ENCODE data around the gene FBH1. TPM values are rescaled to one million over a fixed set of nuclear protein-coding genes. Genes with fewer than 3 reads are reported as not detected.

The FBH1 gene
- total and polyA plus RNA-seq, 12 donors, result 68.9 to 165 (median 106) TPM

DNA sequence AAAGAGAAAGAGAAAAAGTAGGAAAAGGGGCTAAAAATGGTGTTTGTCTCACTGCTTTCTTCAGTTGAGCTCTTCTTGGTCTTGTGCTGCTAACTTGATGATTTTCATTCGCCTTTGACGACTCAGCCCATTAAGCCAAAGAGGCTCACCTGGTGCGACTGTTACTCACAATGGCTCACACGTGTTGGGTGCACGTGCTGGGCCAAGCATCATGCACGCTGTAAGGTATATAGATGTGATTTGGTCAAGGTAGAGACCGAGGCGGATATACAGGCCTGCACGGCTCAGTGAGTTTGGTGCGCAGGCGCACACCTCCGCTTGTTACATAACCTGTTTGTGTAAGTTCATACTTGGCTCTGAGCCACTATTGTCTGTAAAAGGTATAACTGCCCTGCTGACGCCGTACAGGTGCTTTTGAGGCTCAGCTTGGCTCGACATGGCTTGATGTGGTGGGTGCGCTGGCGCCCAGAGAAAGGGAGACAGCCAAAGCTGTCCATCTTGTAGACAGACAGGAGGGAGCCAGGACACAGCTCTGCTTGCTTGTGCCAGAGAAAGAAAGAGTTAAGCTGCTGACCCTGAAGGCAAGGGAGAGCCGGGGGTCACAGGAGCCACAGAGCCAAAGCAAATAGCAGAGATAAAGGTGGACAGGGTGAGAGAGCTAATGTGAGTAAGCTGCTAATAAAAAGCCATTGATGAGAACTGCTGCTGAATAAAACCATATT, 33.9 kb upstream of the FBH1 start:
- intact Hi-C loops (cut with DNase I), result no loop called here
- Histone ChIP-seq H3K4me3 (no peak overlapping the region), H3K9me3 (replicated peaks in 1 of 3) (no peaks in the 10 kb centered on the region), H3K4me1 (replicated peaks in 1 of 2) (no peaks in the 10 kb centered on the region), H3K27me3 (no peaks in the 10 kb centered on the region), H3K27ac (no peak overlapping the region), H3K36me3 (replicated peaks in 1 of 2) (no peaks in the 10 kb centered on the region)
- TF ChIP-seq POLR2A (IDR thresholded peaks at IDR 0.05), result no peak
- TF ChIP-seq CTCF (IDR thresholded peaks at IDR 0.05), result no peak
- no peak for DNase-seq
- WGBS, 4 donors, result 78 to 91% (median 84%) methylated on average over 16 to 18 of the region's 18 CpGs

DNA sequence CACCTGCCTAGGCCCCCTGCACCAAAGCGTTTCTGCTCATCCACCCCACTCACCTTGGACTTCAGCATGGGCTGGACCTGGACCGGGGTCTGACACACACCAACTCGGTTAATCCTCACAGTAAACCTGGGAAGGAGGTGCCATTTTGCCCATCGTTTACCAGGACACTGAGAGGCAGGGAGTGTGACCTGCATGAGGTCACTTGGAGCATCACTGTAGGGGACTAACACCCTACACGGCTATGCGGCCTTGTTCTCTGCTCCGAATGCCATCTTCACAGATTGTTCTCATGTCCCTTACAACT, 33.4 kb upstream of the FBH1 start:
- intact Hi-C loops (cut with DNase I), result no loop called here
- 63 to 81% (median 78%) methylated on average over 7 of the region's 7 CpGs for WGBS, 4 donors
- TF ChIP-seq CTCF (IDR thresholded peaks at IDR 0.05), result no peak
- no peak for TF ChIP-seq POLR2A (IDR thresholded peaks at IDR 0.05)
- Histone ChIP-seq H3K27me3 (no peaks in the 10 kb centered on the region), H3K27ac (no peak overlapping the region), H3K9me3 (replicated peaks in 1 of 3) (no peaks in the 10 kb centered on the region), H3K4me3 (no peak overlapping the region), H3K4me1 (replicated peaks in 1 of 2) (peaks cover 0 to under 1% of the 10 kb centered on the region in 2 donors), H3K36me3 (replicated peaks in 1 of 2) (no peaks in the 10 kb centered on the region)
- no peak for DNase-seq

DNA sequence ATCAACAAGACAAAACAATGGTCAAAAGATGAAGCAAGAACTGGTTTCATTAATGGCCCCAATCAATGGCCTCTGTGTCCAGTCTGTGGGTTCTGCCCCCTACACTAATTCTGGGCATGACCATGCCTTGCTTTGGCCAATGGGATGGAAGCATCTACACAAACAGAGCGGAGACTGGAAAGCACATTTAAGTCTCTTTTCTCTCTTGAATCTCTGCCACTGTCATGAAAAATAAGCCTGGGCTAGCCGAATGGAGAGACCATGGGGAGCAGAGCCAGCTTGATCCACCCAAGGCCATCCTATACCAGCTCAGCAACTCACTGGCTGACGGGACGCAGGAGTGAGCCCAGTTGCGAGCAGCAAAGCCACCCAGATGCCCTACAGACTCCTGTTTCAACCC, 31.2 kb upstream of the FBH1 start:
- intact Hi-C loops (cut with DNase I), result no loop called here
- TF ChIP-seq CTCF (IDR thresholded peaks at IDR 0.05) (no peak), POLR2A (IDR thresholded peaks at IDR 0.05) (peak in 1 of 2 donors; percentile 19)

DNA sequence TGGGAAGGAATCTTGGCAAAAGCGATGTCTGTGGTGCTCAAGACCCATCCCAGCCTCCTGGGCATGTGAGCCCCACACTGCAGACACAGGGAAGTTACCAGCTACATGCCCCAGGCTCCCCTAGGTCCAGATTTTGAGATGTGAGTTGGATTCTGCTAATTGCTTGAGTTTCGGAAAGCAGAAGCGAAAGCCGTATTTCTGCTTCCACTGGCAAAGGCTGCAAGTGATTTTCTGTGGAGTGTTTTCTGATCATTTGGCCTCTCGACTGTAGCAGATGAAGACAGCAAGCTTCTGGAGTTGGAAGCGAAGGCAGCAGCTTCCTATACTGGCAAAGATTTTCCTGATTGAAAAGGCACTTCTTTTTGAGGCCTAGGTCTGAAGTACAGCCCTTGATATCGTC, 30.0 kb upstream of the FBH1 start:
- WGBS, 4 donors, result 80 to 84% (median 81%) methylated on average over 7 of the region's 7 CpGs
- Histone ChIP-seq H3K9me3 (replicated peaks in 1 of 3) (no peaks in the 10 kb centered on the region), H3K4me1 (replicated peaks in 1 of 2) (peaks cover 0 to 9% of the 10 kb centered on the region in 2 donors), H3K36me3 (replicated peaks in 1 of 2) (no peaks in the 10 kb centered on the region), H3K4me3 (no peak overlapping the region), H3K27me3 (no peaks in the 10 kb centered on the region), H3K27ac (no peak overlapping the region)
- no peak for DNase-seq
- TF ChIP-seq POLR2A (IDR thresholded peaks at IDR 0.05) (no peak), CTCF (IDR thresholded peaks at IDR 0.05) (no peak)
- intact Hi-C loops (cut with DNase I), result loop anchor here in 1 of 2 donors (10.0 kb wide), 1 partner anchor 45 kb away; the partner anchor contains the start of gene GDI2

More for the DNA sequence above, 31.2 kb upstream of the FBH1 start:
- H3K4me1 ChIP-seq (replicated peaks in 1 of 2), result peaks cover 0 to 9% of the 10 kb centered on the region in 2 donors
- DNase-seq, result peak; percentile 66 to 79 (median 77)
- H3K36me3 ChIP-seq (replicated peaks in 1 of 2), result no peaks in the 10 kb centered on the region
- 38 to 55% (median 53%) methylated on average over 5 of the region's 5 CpGs for WGBS, 4 donors
- no peaks in the 10 kb centered on the region for H3K9me3 ChIP-seq (replicated peaks in 1 of 3)
- no peaks in the 10 kb centered on the region for H3K27me3 ChIP-seq
- H3K27ac ChIP-seq, result peak overlapping the region in 4 of 5 donors; percentile 1 to 72 (median 60)
- no peak overlapping the region for H3K4me3 ChIP-seq
